HepG2 (cell line): ENCODE measurements around the gene PP2D1. TPM values are rescaled to one million over a fixed set of nuclear protein-coding genes. Genes with fewer than 3 reads are reported as not detected.

Experiments used
- ARNTL ChIP-seq: sonication (generic); formaldehyde crosslinking; IDR thresholded peaks from 2 replicates; pipeline ENCODE4 v1.4.0; 2020; ENCODE audit warnings: mild to moderate bottlenecking, missing genetic modification reagents
- ATF7 ChIP-seq, 2 experiments: fragments of 450-650 bp in 1 of 2; sonication (generic) in 1 of 2; formaldehyde crosslinking in 1 of 2; IDR thresholded peaks; 2 replicates each; pipeline versions ENCODE4 v1.4.0 to v1.6.1; 2016 to 2020; ENCODE audit warnings: antibody characterized with exemption in 1 of 2, mild to moderate bottlenecking in 1 of 2, missing genetic modification reagents in 1 of 2
- ATRX ChIP-seq: sonication (generic); formaldehyde crosslinking; IDR thresholded peaks from 2 replicates; pipeline ENCODE4 v1.4.0; 2020; ENCODE audit warnings: missing genetic modification reagents, borderline replicate concordance
- CREB1 ChIP-seq, 2 experiments: fragments of 450-650 bp in 1 of 2; IDR thresholded peaks; 2 replicates each; pipeline ENCODE4 v1.6.1; 2016 to 2017; ENCODE audit warnings: control low read depth in 1 of 2, mild to moderate bottlenecking in 1 of 2, missing compliant biosample characterization in 1 of 2, missing genetic modification characterization in 1 of 2
- FOXC1 ChIP-seq: sonication (generic); formaldehyde crosslinking; IDR thresholded peaks from 2 replicates; pipeline ENCODE4 v1.8.0; 2022; ENCODE audit warnings: mild to moderate bottlenecking, missing genetic modification reagents, borderline replicate concordance
- FOXP1 ChIP-seq, 2 experiments: fragments of 450-650 bp in 1 of 2; IDR thresholded peaks; 2 replicates each; pipeline ENCODE4 v1.6.1; 2017 to 2018; ENCODE audit warnings: antibody characterized with exemption in 1 of 2
- KAT8 ChIP-seq: IDR thresholded peaks from 2 replicates; pipeline ENCODE4 v1.6.1; 2016; ENCODE audit warnings: missing genetic modification reagents, missing compliant biosample characterization
- KDM5B ChIP-seq: sonication (generic); formaldehyde crosslinking; IDR thresholded peaks from 2 replicates; pipeline ENCODE4 v1.4.0; 2020; ENCODE audit warnings: missing genetic modification reagents, mild to moderate bottlenecking, borderline replicate concordance
- LCORL ChIP-seq, 2 experiments: fragments of 450-650 bp in 1 of 2; sonication (generic) in 1 of 2; formaldehyde crosslinking in 1 of 2; IDR thresholded peaks; 2 replicates each; pipeline versions ENCODE4 v1.5.0 to v1.6.1; 2017 to 2020; ENCODE audit warnings: antibody characterized with exemption in 1 of 2, missing genetic modification reagents in 1 of 2
- NCOR1 ChIP-seq: fragments of 200-600 bp; sonication (generic); IDR thresholded peaks from 2 replicates; pipeline ENCODE4 v1.7.0; 2017; ENCODE audit warnings: antibody characterized with exemption, low read length, borderline replicate concordance
- SPEN ChIP-seq: sonication (generic); formaldehyde crosslinking; IDR thresholded peaks from 2 replicates; pipeline ENCODE4 v1.5.1; 2020; ENCODE audit warnings: low read depth, mild to moderate bottlenecking, missing genetic modification reagents
- TCF7L2 ChIP-seq: IDR thresholded peaks from 2 replicates; pipeline ENCODE4 v1.6.1; 2011; ENCODE audit warnings: mild to moderate bottlenecking, low read depth, low read length, moderate library complexity
- ZNF124 ChIP-seq: sonication (generic); formaldehyde crosslinking; IDR thresholded peaks from 2 replicates; pipeline ENCODE4 v1.4.0; 2020; ENCODE audit warnings: missing genetic modification reagents
- ZNF224 ChIP-seq: sonication (generic); formaldehyde crosslinking; IDR thresholded peaks from 2 replicates; pipeline ENCODE4 v1.5.0; 2020; ENCODE audit warnings: mild to moderate bottlenecking, missing genetic modification reagents
- ZNF333 ChIP-seq: sonication (generic); formaldehyde crosslinking; IDR thresholded peaks from 2 replicates; pipeline ENCODE4 v1.4.0; 2020; ENCODE audit warnings: mild to moderate bottlenecking, missing genetic modification reagents, borderline replicate concordance
- ZNF550 ChIP-seq: sonication (generic); formaldehyde crosslinking; IDR thresholded peaks from 2 replicates; pipeline ENCODE4 v1.4.0; 2020; ENCODE audit warnings: mild to moderate bottlenecking, missing genetic modification reagents, borderline replicate concordance
- ZNF83 ChIP-seq: sonication (generic); formaldehyde crosslinking; IDR thresholded peaks from 2 replicates; pipeline ENCODE4 v1.4.0; 2020; ENCODE audit warnings: missing genetic modification reagents, mild to moderate bottlenecking, borderline replicate concordance
- polyA plus RNA-seq, 8 experiments: library from polyadenylated mRNA; depleted of rRNA in 3 of 8; stranded (reverse) in 7 of 8; unstranded in 1 of 8; fragments of >200 nt; fragmentation: Illumina TruSeq in 4 of 8; extraction: Trizol in 4 of 8; gene quantifications; 2 replicates each; pipeline versions ENCODE4 v1.2.1 to v1.2.3, GENCODE V29; 2011 to 2016; ENCODE audit warnings: low read depth in 4 of 8, missing spikeins in 1 of 8, mixed read lengths in 1 of 8; ENCODE audit not compliant: insufficient read depth in 1 of 8
- total RNA-seq, 5 experiments: library from RNA; depleted of rRNA; stranded (reverse); fragments of >200 nt; fragmentation: Illumina TruSeq; extraction: Trizol; gene quantifications; 2 replicates each; pipeline ENCODE4 v1.2.3, GENCODE V29; 2016; ENCODE audit warnings: low read depth in 1 of 5
- TF ChIP-seq, protein P1 (sequence below): sonication (generic); formaldehyde crosslinking; conservative IDR thresholded peaks from 2 replicates; pipeline ENCODE4 v1.8.0; 2022; ENCODE audit warnings: mild to moderate bottlenecking, moderate library complexity, missing genetic modification reagents
- TF ChIP-seq, protein P2 (sequence below): sonication (generic); formaldehyde crosslinking; IDR thresholded peaks from 2 replicates; pipeline ENCODE4 v1.8.0; 2022; ENCODE audit warnings: mild to moderate bottlenecking, missing genetic modification reagents; ENCODE audit not compliant: insufficient replicate concordance

Gene PP2D1
- total and polyA plus RNA-seq, 2 of the 13 experiments (the other 11 are each of a cell fraction or from before 2014, with no cell fraction given), result not detected

DNA sequence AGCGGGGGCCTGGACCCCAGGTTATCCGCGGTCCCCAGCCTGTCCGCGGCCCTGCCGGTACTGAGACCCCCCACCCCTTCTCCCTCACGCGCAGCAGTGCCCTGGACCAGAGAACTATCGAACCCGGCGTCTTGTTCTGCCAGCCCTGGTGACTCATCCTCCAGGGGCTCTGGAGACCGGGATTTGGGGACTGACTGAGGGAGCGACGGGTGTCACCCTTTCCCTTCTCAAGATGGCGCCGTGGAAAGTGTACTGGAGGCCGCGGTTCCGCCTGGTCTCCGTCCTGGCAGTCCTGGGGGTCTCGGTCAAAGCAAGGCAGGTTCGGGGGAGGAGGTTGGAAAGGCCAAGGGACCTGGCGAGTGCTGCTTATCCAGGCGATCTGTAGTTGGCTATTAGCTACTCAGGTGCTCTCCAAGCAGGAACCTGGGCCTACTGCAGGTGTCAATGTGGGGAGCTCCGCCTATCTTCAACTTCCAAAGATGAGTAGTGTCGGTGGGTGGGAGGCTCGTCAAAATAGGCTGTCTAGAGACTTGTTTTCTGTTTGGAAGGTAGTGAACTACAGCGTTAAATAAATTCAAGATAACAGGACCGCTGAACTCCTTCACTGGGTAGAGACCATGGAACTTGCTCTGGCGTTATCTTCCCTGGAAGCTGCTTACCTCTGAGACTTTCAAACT, 64.4 kb downstream of the PP2D1 start (continued):
- TF ChIP-seq SPEN (CRISPR knock-in tag), result peak; percentile 1; the same call in 1 of the 2 replicates
- TF ChIP-seq ZNF83 (CRISPR knock-in tag), result 0 out of 2 replicates have a peak, but pooled peaks have one; percentile 8
- 0 out of 2 replicates have a peak, but pooled peaks have one; percentile 28 for TF ChIP-seq FOXC1 (CRISPR knock-in tag)
- TF ChIP-seq TCF7L2, result no peak
- no peak for TF ChIP-seq ZNF550 (CRISPR knock-in tag)
- 0 out of 2 replicates have a peak, but pooled peaks have one; percentile 8 for TF ChIP-seq ZNF124 (CRISPR knock-in tag)
- TF ChIP-seq ATF7 (IDR thresholded peaks at IDR 0.05), result no peak
- no peak for TF ChIP-seq ATF7 (CRISPR knock-in tag; IDR thresholded peaks at IDR 0.05)
- 0 out of 2 replicates have a peak, but pooled peaks have one; percentile 40 for TF ChIP-seq ZNF333 (CRISPR knock-in tag)
- TF ChIP-seq NCOR1, result no peak
- TF ChIP-seq, protein P1, sequence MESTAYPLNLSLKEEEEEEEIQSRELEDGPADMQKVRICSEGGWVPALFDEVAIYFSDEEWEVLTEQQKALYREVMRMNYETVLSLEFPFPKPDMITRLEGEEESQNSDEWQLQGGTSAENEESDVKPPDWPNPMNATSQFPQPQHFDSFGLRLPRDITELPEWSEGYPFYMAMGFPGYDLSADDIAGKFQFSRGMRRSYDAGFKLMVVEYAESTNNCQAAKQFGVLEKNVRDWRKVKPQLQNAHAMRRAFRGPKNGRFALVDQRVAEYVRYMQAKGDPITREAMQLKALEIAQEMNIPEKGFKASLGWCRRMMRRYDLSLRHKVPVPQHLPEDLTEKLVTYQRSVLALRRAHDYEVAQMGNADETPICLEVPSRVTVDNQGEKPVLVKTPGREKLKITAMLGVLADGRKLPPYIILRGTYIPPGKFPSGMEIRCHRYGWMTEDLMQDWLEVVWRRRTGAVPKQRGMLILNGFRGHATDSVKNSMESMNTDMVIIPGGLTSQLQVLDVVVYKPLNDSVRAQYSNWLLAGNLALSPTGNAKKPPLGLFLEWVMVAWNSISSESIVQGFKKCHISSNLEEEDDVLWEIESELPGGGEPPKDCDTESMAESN (CRISPR knock-in tag), result 0 out of 2 replicates have a peak, but pooled peaks have one; percentile 26
- TF ChIP-seq ARNTL (CRISPR knock-in tag), result peak; percentile 25; the same call in 1 of the 2 replicates
- TF ChIP-seq, protein P2, sequence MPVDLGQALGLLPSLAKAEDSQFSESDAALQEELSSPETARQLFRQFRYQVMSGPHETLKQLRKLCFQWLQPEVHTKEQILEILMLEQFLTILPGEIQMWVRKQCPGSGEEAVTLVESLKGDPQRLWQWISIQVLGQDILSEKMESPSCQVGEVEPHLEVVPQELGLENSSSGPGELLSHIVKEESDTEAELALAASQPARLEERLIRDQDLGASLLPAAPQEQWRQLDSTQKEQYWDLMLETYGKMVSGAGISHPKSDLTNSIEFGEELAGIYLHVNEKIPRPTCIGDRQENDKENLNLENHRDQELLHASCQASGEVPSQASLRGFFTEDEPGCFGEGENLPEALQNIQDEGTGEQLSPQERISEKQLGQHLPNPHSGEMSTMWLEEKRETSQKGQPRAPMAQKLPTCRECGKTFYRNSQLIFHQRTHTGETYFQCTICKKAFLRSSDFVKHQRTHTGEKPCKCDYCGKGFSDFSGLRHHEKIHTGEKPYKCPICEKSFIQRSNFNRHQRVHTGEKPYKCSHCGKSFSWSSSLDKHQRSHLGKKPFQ, result peak; percentile 28
- no peak for TF ChIP-seq FOXP1 (IDR thresholded peaks at IDR 0.05)
- TF ChIP-seq FOXP1 (CRISPR knock-in tag; IDR thresholded peaks at IDR 0.05), result no peak
- no peak for TF ChIP-seq KAT8 (CRISPR knock-in tag)
- no peak for TF ChIP-seq ZNF224 (CRISPR knock-in tag)
- TF ChIP-seq CREB1 (IDR thresholded peaks at IDR 0.05), result no peak
- TF ChIP-seq CREB1 (CRISPR knock-in tag; IDR thresholded peaks at IDR 0.05), result no peak
- TF ChIP-seq KDM5B, result peak; percentile 25; the same call in 1 of the 2 replicates
- no peak for TF ChIP-seq ATRX (CRISPR knock-in tag)
- no peak for TF ChIP-seq LCORL (IDR thresholded peaks at IDR 0.05)
- TF ChIP-seq LCORL (CRISPR knock-in tag; IDR thresholded peaks at IDR 0.05), result 0 out of 2 replicates have a peak, but pooled peaks have one; percentile 15
